HG02943 (cell line): ENCODE results near the gene WDR1.

Experiments
- ATAC-seq: cut with Tn5 transposase; IDR thresholded peaks from one replicate; pipeline ENCODE4 v1.9.1; 2021; ENCODE audit warnings: mild to moderate bottlenecking, low read depth, moderate library complexity; ENCODE audit not compliant: unreplicated experiment

WDR1 gene

GRCh38 chr4:10102474-10103332 is 13.9 kb downstream of the WDR1 start:
- ATAC-seq = no peak

GRCh38 chr4:10101671-10102473 is 14.7 kb downstream of the WDR1 start:
- no peak for ATAC-seq

GRCh38 chr4:10100734-10101216 is 15.8 kb downstream of the WDR1 start:
- no peak for ATAC-seq

GRCh38 chr4:10099499-10100325 is 16.9 kb downstream of the WDR1 start:
- no peak for ATAC-seq

- ATAC-seq = no peak
These were observed 17.8 kb downstream of the WDR1 start for GRCh38 chr4:10098780-10099160.

GRCh38 chr4:10097906-10098779 is 18.5 kb downstream of the WDR1 start:
- ATAC-seq = no peak

- ATAC-seq = no peak
These were observed 19.6 kb downstream of the WDR1 start for GRCh38 chr4:10096978-10097335.

- ATAC-seq = peak; percentile 75
These were observed 20.2 kb downstream of the WDR1 start for GRCh38 chr4:10096201-10096977.

- ATAC-seq = peak; percentile 29
These were observed 21.2 kb downstream of the WDR1 start for GRCh38 chr4:10095296-10095991.

- no peak for ATAC-seq
These were observed 21.8 kb downstream of the WDR1 start for GRCh38 chr4:10094841-10095240.

GRCh38 chr4:10093801-10094552 is 22.6 kb downstream of the WDR1 start:
- ATAC-seq = no peak

- no peak for ATAC-seq
These were observed 23.4 kb downstream of the WDR1 start for GRCh38 chr4:10093271-10093621.

GRCh38 chr4:10092481-10093270 is 23.9 kb downstream of the WDR1 start:
- ATAC-seq = no peak

- ATAC-seq = no peak
These were observed 24.9 kb downstream of the WDR1 start for GRCh38 chr4:10091531-10092181.

- no peak for ATAC-seq
These were observed 25.9 kb downstream of the WDR1 start for GRCh38 chr4:10090467-10091250.

GRCh38 chr4:10089346-10089745 is 27.3 kb downstream of the WDR1 start:
- no peak for ATAC-seq
